SK-N-SH (cell line): ENCODE measurements around the gene HAGH. TPM values are rescaled to one million over a fixed set of nuclear protein-coding genes. Genes with fewer than 3 reads are reported as not detected.
A peak's percentile ranks its signal among the peaks of the same experiment; 100 is the strongest.

Experiments
- CTCF ChIA-PET: fragments of 300-600, 350-600 bp; formaldehyde crosslinking; extraction: SDS; loops from one replicate; lab custom pipeline; 2021; lab: Yijun Ruan, JAX
- POLR2A ChIA-PET: fragments of 350-600 bp; sonication (Branson Sonifier 250); formaldehyde crosslinking; extraction: SDS; loops from one replicate; lab custom pipeline; 2020; ENCODE audit warnings: antibody characterized with exemption, inconsistent platforms; lab: Yijun Ruan, JAX
- DNase-seq: peaks from one replicate; pipeline ENCODE4 v3.0.0; 2012
- H2AFZ ChIP-seq: fragments of 200-600 bp; sonication (generic); 2 replicates; pipeline ENCODE4 v1.8.1; 2016; ENCODE audit warnings: antibody characterized with exemption, mild to moderate bottlenecking, low read depth
- H3F3A ChIP-seq: fragments of 200-600 bp; sonication (generic); replicated peaks from 2 replicates; pipeline ENCODE3; 2016; ENCODE audit warnings: antibody characterized with exemption, mild to moderate bottlenecking; ENCODE audit not compliant: insufficient read depth
- H3K27ac ChIP-seq, 2 experiments: fragments of 200-500 bp in 1 of 2; fragments of 200-600 bp in 1 of 2; sonication (Bioruptor generic) in 1 of 2; sonication (generic), shearing (Covaris generic) in 1 of 2; 2 replicates each; pipeline versions ENCODE4 v1.5.1 to v1.6.1; 2014 to 2016; ENCODE audit warnings: low read depth in 2 of 2, inconsistent platforms in 1 of 2, low read length in 1 of 2, mild to moderate bottlenecking in 1 of 2, mixed read lengths in 1 of 2
- H3K27me3 ChIP-seq: fragments of 200-600 bp; sonication (generic), shearing (Covaris generic); 2 replicates; pipeline ENCODE4 v1.6.1; 2016; ENCODE audit warnings: mixed run types; ENCODE audit not compliant: insufficient read depth
- H3K36me3 ChIP-seq, 2 experiments: fragments of 200-500 bp in 1 of 2; fragments of 200-600 bp in 1 of 2; sonication (Bioruptor generic) in 1 of 2; sonication (generic) in 1 of 2; replicated peaks in 1 of 2; 2 replicates each; pipeline versions ENCODE3 to v1.5.1; 2014 to 2016; ENCODE audit warnings: low read length in 1 of 2, mild to moderate bottlenecking in 1 of 2; ENCODE audit not compliant: insufficient read depth in 2 of 2, control insufficient read depth in 1 of 2
- H3K4me1 ChIP-seq, 2 experiments: fragments of 200-500 bp in 1 of 2; fragments of 200-600 bp in 1 of 2; sonication (Bioruptor generic) in 1 of 2; sonication (generic), shearing (Covaris generic) in 1 of 2; 2 replicates each; pipeline versions ENCODE4 v1.5.1 to v1.6.1; 2014 to 2016; ENCODE audit warnings: low read depth in 1 of 2, low read length in 1 of 2, mixed run types in 1 of 2; ENCODE audit not compliant: insufficient read depth in 2 of 2, control insufficient read depth in 1 of 2
- H3K4me2 ChIP-seq: fragments of 200-600 bp; sonication (generic), shearing (Covaris generic); 2 replicates; pipeline ENCODE4 v1.6.1; 2017; ENCODE audit warnings: mixed run types
- H3K4me3 ChIP-seq, 2 experiments: fragments of 200-500 bp in 1 of 2; fragments of 200-600 bp in 1 of 2; sonication (Bioruptor generic) in 1 of 2; sonication (generic), shearing (Covaris generic) in 1 of 2; 2 replicates each; pipeline versions ENCODE4 v1.5.1 to v1.8.1; 2014 to 2016; ENCODE audit warnings: low read depth in 2 of 2, inconsistent platforms in 1 of 2, low read length in 1 of 2, mild to moderate bottlenecking in 1 of 2, mixed read lengths in 1 of 2, moderate library complexity in 1 of 2
- H3K79me2 ChIP-seq: fragments of 200-600 bp; sonication (generic); 2 replicates; pipeline ENCODE4 v1.8.1; 2017; ENCODE audit warnings: mild to moderate bottlenecking; ENCODE audit not compliant: insufficient read depth
- H3K9ac ChIP-seq: fragments of 200-600 bp; sonication (generic); 2 replicates; pipeline ENCODE4 v1.6.1; 2017; ENCODE audit warnings: mixed run types
- H3K9me2 ChIP-seq: fragments of 200-600 bp; sonication (generic); 2 replicates; pipeline ENCODE4 v1.6.1; 2017; ENCODE audit warnings: mixed run types
- H3K9me3 ChIP-seq: fragments of 200-600 bp; sonication (generic); 2 replicates; pipeline ENCODE4 v1.6.1; 2017; ENCODE audit warnings: mixed run types, mild to moderate bottlenecking, moderate library complexity
- H4K20me1 ChIP-seq: fragments of 200-600 bp; sonication (generic); 2 replicates; pipeline ENCODE4 v1.6.1; 2017; ENCODE audit warnings: mild to moderate bottlenecking, mixed run types; ENCODE audit not compliant: insufficient read depth
- FOXM1 ChIP-seq: IDR thresholded peaks from 2 replicates; pipeline ENCODE4 v1.4.0; 2012; ENCODE audit warnings: low read depth, mild to moderate bottlenecking
- RXRA ChIP-seq: IDR thresholded peaks from 2 replicates; pipeline ENCODE4 v1.4.0; 2012; ENCODE audit warnings: low read depth, mild to moderate bottlenecking, borderline replicate concordance
- ZBTB33 ChIP-seq: IDR thresholded peaks from 2 replicates; pipeline ENCODE4 v1.4.0; 2012; ENCODE audit warnings: low read depth, borderline replicate concordance
- WGBS: methylation state at CpG from one replicate; pipeline ENCODE4 v1.1.6; 2017; ENCODE audit warnings: low lambda C conversion rate; 5-methylcytosine and 5-hydroxymethylcytosine counted together
- polyA plus RNA-seq, 3 experiments: library from polyadenylated mRNA; depleted of rRNA; stranded (reverse); fragments of >200 nt; gene quantifications; 2 replicates each; pipeline ENCODE4 v1.2.3, GENCODE V29; 2012

HAGH gene
- polyA plus RNA-seq, 1 of the 3 experiments (the other 2 are of a cell fraction): 138 TPM

GRCh38 chr16:1769402-1770300, 57.0 kb downstream of the HAGH start:
- Histone ChIP-seq H4K20me1 (0 out of 2 replicates have a peak, but pooled peaks cover 11% of the 10 kb centered on the region), H3K4me3 (peak overlapping the region in 1 of 2 experiments; percentile 91; a peak in 1 of 4 replicates), H3K9me2 (no peaks in the 10 kb centered on the region), H3K79me2 (peaks cover 21% of the 10 kb centered on the region), H3K4me1 (peaks cover 0 to 29% of the 10 kb centered on the region in 2 experiments; a peak in 2 of 4 replicates), H3K27ac (peak overlapping the region in 1 of 2 experiments; percentile 92; a peak in 2 of 4 replicates), H3K4me2 (peak overlapping the region; percentile 95), H3K9me3 (no peaks in the 10 kb centered on the region), H2AFZ (no peak overlapping the region), H3K27me3 (no peaks in the 10 kb centered on the region), H3K36me3 (peaks cover 6 to 49% of the 10 kb centered on the region in 2 experiments), H3K9ac (no peak overlapping the region), H3F3A (peaks cover 11% of the 10 kb centered on the region)
- POLR2A ChIA-PET: interaction anchor here (0.6 to 3.8 kb wide), 4 partner anchors 12 to 958 kb away, joined by 3 to 24 read pairs (median 4); partner anchors contain the start of genes NUBP2, SPSB3 and TRAF7
- no peak for DNase-seq
- WGBS: 91% methylated on average over 10 of the region's 27 CpGs
- 0 out of 2 replicates have a peak, but pooled peaks have one; percentile 38 for TF ChIP-seq ZBTB33
- no peak for TF ChIP-seq FOXM1
- CTCF ChIA-PET: interaction anchor here (3.5 kb wide), 1 partner anchor 64 kb away, joined by 13 read pairs; the partner anchor contains the start of gene MAPK8IP3

DNA sequence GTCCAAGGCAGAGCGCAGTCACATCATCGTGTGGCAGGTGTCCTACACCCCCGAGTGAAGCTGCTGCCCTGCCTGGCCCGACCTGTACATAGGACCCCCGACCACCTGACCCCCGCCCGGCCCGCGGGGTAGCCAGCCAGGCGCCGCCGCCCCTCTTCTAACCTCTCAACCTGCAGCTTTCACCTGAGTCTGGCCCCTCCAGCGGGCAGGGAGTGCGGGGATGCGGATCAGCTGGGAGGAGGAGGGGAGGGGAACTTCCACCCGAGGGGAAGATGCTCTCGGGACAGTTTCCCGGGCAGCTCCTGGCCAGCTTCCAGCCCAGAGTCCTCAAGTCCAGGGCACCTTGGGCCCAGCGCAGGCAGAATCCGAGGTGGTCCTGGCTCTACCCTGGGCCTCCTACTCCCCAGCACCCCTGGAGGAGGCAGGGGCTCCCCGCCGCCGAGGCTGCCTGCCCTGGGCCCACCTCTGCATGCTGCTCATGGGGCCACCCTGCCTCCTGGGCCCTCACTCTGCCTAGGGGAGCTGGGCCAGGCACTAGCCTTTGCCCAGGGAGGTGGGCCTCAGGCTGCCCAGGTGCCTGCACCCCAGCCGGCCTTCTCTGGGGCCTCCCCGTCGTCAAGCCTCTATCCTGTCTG, 57.7 kb downstream of the HAGH start:
- 90% methylated on average over 8 of the region's 26 CpGs for WGBS
- CTCF ChIA-PET: no interaction called here
- POLR2A ChIA-PET: no interaction called here
- DNase-seq: no peak
- no peak overlapping the region for H3K4me3 ChIP-seq
- peaks cover 13% of the 10 kb centered on the region; the same call in 1 of the 2 replicates for H3K79me2 ChIP-seq
- H3K27me3 ChIP-seq: no peaks in the 10 kb centered on the region
- no peak overlapping the region for H2AFZ ChIP-seq
- H3K36me3 ChIP-seq: peaks cover 6 to 56% of the 10 kb centered on the region in 2 experiments
- H3K9me3 ChIP-seq: no peaks in the 10 kb centered on the region
- H3K9me2 ChIP-seq: no peaks in the 10 kb centered on the region
- peaks cover 0 to 21% of the 10 kb centered on the region in 2 experiments; a peak in 1 of 4 replicates for H3K4me1 ChIP-seq
- no peak overlapping the region for H3K9ac ChIP-seq
- 0 out of 2 replicates have a peak, but pooled peaks cover 5% of the 10 kb centered on the region for H4K20me1 ChIP-seq
- peaks cover 11% of the 10 kb centered on the region for H3F3A ChIP-seq
- no peak overlapping the region; a peak in 1 of 4 replicates for H3K27ac ChIP-seq
- TF ChIP-seq RXRA: no peak
- no peak overlapping the region for H3K4me2 ChIP-seq
